GM12875 (cell line): ENCODE results near the gene CMKLR1.

Experiments used
- H3K4me3 ChIP-seq: one replicate; pipeline ENCODE4 v1.5.1; 2011; ENCODE audit warnings: low read depth, low read length, control low read depth
- TF ChIP-seq, protein P1 (sequence below): IDR thresholded peaks from 2 replicates; pipeline ENCODE4 v1.5.1; 2011; ENCODE audit warnings: low read depth, mild to moderate bottlenecking, control low read depth, inconsistent platforms, low read length, moderate library complexity, borderline replicate concordance; ENCODE audit not compliant: insufficient read depth

Gene CMKLR1

DNA sequence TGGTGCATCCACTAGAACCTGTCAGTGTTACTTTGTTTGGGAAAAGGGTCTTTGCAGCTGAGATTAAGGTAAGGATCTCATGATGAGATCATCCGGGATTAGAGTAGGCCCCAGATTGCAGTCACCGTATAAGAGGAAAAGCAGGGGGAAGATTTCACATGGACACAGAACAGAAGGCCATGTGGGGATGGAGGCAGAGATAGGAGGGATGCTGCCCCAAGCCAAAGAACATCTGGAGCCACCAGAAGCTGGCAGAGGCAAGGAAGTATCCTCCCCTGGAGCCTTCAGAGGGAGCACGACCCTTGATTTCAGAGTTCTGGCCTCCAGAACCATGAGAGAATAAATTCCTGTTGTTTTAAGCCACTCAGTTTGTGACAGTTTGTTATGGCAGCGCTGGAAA lies 39.6 kb downstream of the CMKLR1 start:
- TF ChIP-seq, protein P1, sequence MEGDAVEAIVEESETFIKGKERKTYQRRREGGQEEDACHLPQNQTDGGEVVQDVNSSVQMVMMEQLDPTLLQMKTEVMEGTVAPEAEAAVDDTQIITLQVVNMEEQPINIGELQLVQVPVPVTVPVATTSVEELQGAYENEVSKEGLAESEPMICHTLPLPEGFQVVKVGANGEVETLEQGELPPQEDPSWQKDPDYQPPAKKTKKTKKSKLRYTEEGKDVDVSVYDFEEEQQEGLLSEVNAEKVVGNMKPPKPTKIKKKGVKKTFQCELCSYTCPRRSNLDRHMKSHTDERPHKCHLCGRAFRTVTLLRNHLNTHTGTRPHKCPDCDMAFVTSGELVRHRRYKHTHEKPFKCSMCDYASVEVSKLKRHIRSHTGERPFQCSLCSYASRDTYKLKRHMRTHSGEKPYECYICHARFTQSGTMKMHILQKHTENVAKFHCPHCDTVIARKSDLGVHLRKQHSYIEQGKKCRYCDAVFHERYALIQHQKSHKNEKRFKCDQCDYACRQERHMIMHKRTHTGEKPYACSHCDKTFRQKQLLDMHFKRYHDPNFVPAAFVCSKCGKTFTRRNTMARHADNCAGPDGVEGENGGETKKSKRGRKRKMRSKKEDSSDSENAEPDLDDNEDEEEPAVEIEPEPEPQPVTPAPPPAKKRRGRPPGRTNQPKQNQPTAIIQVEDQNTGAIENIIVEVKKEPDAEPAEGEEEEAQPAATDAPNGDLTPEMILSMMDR, result no peak
- H3K4me3 ChIP-seq, result no peak overlapping the region

DNA sequence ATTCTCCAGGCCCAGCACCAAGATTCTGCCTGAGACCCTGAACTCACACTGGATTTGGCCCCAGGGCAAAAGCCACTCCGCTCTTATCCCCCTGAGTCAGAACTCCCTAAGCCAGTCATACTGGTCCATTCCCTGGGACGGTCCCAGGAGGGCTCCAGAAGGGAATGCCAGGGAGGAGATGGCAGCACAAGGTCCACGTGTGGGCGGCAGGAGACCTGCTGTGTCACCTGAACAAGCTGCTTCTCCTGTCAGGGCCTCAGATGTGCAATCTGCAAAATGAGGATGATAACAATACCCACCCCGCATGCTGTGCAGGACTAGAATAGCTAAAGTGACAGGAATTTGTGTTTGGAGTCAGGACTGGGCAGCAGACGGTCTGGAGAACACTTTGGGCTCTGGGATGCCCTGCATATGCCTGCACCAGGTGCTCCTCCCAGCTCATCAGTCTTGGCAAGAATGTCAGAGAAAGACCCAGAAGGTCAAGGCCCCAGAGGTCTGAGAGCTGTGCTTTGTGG lies 40.3 kb downstream of the CMKLR1 start:
- TF ChIP-seq, protein P1, result no peak
- no peak overlapping the region for H3K4me3 ChIP-seq

DNA sequence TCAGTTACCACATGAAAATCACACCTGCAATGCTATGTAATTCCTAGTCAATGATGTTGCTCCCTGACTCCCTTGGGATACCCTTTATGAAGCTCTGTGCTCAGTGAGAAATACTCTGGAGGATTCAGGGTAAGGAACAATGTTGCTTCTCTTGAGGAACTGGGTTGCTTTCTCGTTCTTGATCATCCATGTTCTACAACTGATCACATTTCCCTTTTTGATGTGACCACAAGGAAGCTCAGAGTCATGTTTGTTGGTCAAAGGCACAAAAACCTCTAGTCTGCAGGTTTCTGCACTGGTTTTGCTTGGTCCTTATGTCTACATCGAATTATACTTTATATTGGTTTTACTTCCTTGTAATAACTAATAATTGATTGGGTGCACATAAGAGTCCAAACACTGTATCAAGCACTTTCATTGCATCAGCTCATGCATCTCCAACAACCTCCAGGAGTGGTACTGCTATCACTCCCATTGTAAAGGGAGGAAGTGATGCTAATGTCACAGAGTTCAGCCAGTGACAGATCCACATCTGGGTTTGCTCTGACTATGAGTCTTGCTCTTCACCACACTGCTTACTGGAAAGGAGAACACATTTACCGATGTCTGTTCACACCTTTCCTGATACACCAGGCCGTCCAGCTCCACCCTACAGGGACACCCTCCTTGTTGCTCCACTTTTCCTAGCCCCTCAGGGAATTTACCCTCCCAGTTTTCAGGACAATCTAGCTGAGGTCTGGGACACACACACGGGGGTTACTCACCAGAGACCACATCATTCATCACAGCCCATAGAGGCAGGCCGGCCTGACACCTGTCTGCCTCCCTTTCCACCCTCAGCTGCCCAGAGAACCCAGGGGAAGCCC lies 41.0 kb downstream of the CMKLR1 start:
- TF ChIP-seq, protein P1, result no peak
- H3K4me3 ChIP-seq, result no peak overlapping the region

DNA sequence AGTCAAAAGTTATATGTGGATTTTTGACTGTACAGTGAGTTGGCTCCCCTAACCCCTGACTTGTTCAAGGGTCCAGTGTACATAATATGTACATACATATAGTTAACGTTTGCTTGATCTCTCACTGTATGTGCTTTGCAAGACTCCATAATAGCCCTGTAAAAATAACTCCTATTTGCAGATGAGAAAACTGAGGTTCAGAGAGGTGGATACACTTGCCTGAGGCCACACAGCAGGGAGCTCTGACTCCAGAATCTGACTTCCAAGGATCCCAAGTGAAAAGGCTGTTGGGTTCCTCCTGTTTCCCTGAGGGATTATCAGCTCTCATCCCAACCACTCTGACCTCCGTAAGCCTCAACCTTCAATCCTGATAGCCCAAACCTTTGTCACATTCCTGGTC lies 41.7 kb downstream of the CMKLR1 start:
- TF ChIP-seq, protein P1, result no peak
- H3K4me3 ChIP-seq, result no peak overlapping the region

DNA sequence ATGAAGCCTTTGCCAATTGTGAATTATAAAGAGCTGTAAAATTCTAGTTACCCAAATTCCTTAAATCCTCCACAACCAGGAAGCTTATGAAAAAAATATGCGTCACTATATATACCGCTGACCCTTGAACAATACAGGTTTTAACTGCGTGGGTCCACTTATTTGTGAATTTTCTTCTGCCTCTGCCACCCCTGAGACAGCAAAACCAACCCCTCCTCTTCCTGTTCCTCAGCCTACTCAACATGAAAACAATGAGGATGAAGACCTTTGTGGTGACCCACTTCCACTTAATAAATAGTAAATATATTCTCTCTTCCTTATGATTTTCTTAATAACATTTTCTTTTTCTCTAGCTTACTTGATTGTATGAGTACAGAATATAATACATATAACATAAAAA lies 42.2 kb downstream of the CMKLR1 start:
- TF ChIP-seq, protein P1, result no peak
- H3K4me3 ChIP-seq, result no peak overlapping the region

DNA sequence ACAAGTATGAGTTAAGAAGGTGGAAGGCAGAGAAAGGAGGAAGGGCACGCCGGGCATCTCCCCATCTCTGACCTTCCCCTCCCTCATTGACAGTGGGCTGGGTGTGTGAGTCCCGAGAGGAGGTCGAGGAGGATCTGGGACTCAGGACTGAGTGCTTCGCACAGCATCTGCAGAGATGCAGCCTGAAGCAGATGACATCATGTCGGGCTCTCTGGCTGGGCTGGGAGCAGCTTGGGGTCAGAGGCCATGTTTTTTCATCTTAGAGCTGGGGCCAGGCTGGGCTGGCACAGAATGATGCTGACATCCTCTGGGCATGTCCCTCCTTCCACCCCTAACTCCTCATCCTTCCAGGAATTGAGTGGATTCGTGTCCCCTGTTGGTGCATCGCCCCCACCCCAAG lies 43.5 kb downstream of the CMKLR1 start:
- no peak overlapping the region for H3K4me3 ChIP-seq
- TF ChIP-seq, protein P1, result no peak
